Panc1 (cell line): ENCODE measurements around the gene ERN2. TPM values are rescaled to one million over a fixed set of nuclear protein-coding genes. Genes with fewer than 3 reads are reported as not detected.

Source experiments
- ATAC-seq: fragments of 200-7000 bp; cut with Tn5 transposase; 2 replicates; pipeline ENCODE4 v1.9.1; 2020; ENCODE audit warnings: mild to moderate bottlenecking, moderate library complexity
- BruUV-seq: library from RNA; stranded (reverse); fragments of 400-500 nt; replicated peaks from 2 replicates; lab custom pipeline; 2021; lab: Mats Ljungman, UMichigan
- CTCF ChIA-PET: fragments of 300-600 bp; sonication (Branson Sonifier 250); formaldehyde crosslinking; loops from one replicate; lab custom pipeline; 2022; ENCODE audit warnings: antibody characterized with exemption; lab: Charles Lee
- POLR2A ChIA-PET: fragments of 300-600 bp; sonication (Branson Sonifier 250); formaldehyde crosslinking; loops from one replicate; lab custom pipeline; 2022; ENCODE audit warnings: antibody characterized with exemption; lab: Charles Lee
- DNase-seq: peaks from one replicate; pipeline ENCODE4 v3.0.0-alpha.2; 2010; ENCODE audit warnings: low read depth, low spot score
- H3K27ac ChIP-seq: 2 replicates; pipeline ENCODE4 v1.5.1; 2011; ENCODE audit warnings: mild to moderate bottlenecking, low read length, inconsistent platforms
- H3K27me3 ChIP-seq: fragments of 200-500 bp; sonication (Bioruptor generic); 2 replicates; pipeline ENCODE4 v1.6.0; 2014; ENCODE audit warnings: low read length, inconsistent platforms; ENCODE audit not compliant: control insufficient read depth, insufficient read depth
- H3K36me3 ChIP-seq: fragments of 200-500 bp; sonication (Bioruptor generic); 2 replicates; pipeline ENCODE4 v1.5.1; 2014; ENCODE audit warnings: inconsistent platforms, mild to moderate bottlenecking, low read length, moderate library complexity; ENCODE audit not compliant: control insufficient read depth, insufficient read depth
- H3K4me1 ChIP-seq: 2 replicates; pipeline ENCODE4 v1.5.1; 2011; ENCODE audit warnings: inconsistent platforms, mild to moderate bottlenecking, low read length, moderate library complexity; ENCODE audit not compliant: control insufficient read depth, insufficient read depth
- H3K4me3 ChIP-seq, 2 experiments: 2 replicates each; pipeline ENCODE4 v1.5.1; 2011 to 2012; ENCODE audit warnings: low read depth in 2 of 2, low read length in 2 of 2, mild to moderate bottlenecking in 2 of 2, inconsistent platforms in 1 of 2, moderate library complexity in 1 of 2
- H3K9me3 ChIP-seq: fragments of 200-500 bp; sonication (Bioruptor generic); 2 replicates; pipeline ENCODE4 v1.5.1; 2014; ENCODE audit warnings: low read depth, mild to moderate bottlenecking, inconsistent platforms, low read length, moderate library complexity; ENCODE audit not compliant: control insufficient read depth, insufficient read depth
- CTCF ChIP-seq: fragments of 450-650 bp; IDR thresholded peaks from 2 replicates; pipeline ENCODE4 v1.5.1; 2017; ENCODE audit warnings: mild to moderate bottlenecking
- POLR2AphosphoS5 ChIP-seq: IDR thresholded peaks from 2 replicates; pipeline ENCODE4 v1.6.1; 2012; ENCODE audit warnings: mild to moderate bottlenecking, low read depth, low read length, moderate library complexity
- REST ChIP-seq, 2 experiments: IDR thresholded peaks; 2 replicates each; pipeline ENCODE4 v1.6.1; 2011 to 2012; ENCODE audit warnings: low read depth in 2 of 2, control low read depth in 1 of 2, low read length in 1 of 2, mild to moderate bottlenecking in 1 of 2, moderate library complexity in 1 of 2; ENCODE audit not compliant: insufficient read depth in 1 of 2
- SIN3A ChIP-seq: IDR thresholded peaks from 2 replicates; pipeline ENCODE4 v1.6.1; 2012; ENCODE audit warnings: low read depth, mild to moderate bottlenecking, low read length, moderate library complexity, borderline replicate concordance; ENCODE audit not compliant: insufficient read depth
- TCF7L2 ChIP-seq: IDR thresholded peaks from 2 replicates; pipeline ENCODE4 v1.6.1; 2011; ENCODE audit warnings: mild to moderate bottlenecking, low read depth, low read length, inconsistent platforms
- in situ Hi-C: cut with HindIII; loops from 2 replicates; pipeline ENCODE4 v1.10.0; 2016; ENCODE audit warnings: low sequenced_read_pairs, low pct_unique_long_range_greater_than_20kb
- intact Hi-C: fragments of 100-400 bp; cut with micrococcal nuclease; formaldehyde crosslinking; loops from one replicate; pipeline ENCODE4 v1.10.0; 2022; ENCODE audit not compliant: unreplicated experiment
- total RNA-seq: library from RNA; stranded (reverse); gene quantifications from one replicate; pipeline ENCODE4 v1.2.1, GENCODE V29; 2021; ENCODE audit not compliant: unreplicated experiment

The ERN2 gene
- total RNA-seq, 1 experiment from 2014 or later, result not detected

- ChIA-PET CTCF (interaction anchor here (0.6 kb wide), 1 partner anchor 512 kb away, joined by 12 read pairs; no protein-coding TSS in a partner anchor), POLR2A (no interaction called here)
- ATAC-seq (no peak), DNase-seq (no peak)
- Histone ChIP-seq H3K27me3 (no peaks in the 10 kb centered on the region), H3K4me3 (no peak overlapping the region), H3K9me3 (no peaks in the 10 kb centered on the region), H3K36me3 (no peaks in the 10 kb centered on the region), H3K4me1 (no peaks in the 10 kb centered on the region), H3K27ac (no peak overlapping the region)
- intact Hi-C loops (no loop called here), in situ Hi-C loops (no loop called here)
- BruUV-seq, result no TSS peak
- TF ChIP-seq SIN3A (no peak), TCF7L2 (no peak), REST (IDR thresholded peaks at IDR 0.05; ENCODE audit: insufficient read depth in 1 of 2, low read depth in 2 of 2, low read length in 1 of 2) (no peak), POLR2AphosphoS5 (no peak), CTCF (no peak)
These were observed 12.5 kb downstream of the ERN2 start for GRCh38 chr16:23700509-23700908.

GRCh38 chr16:23700093-23700492 is 12.9 kb downstream of the ERN2 start:
- DNase-seq (no peak), ATAC-seq (no peak)
- H3K27ac ChIP-seq, result no peak overlapping the region
- CTCF ChIA-PET, result interaction anchor here (0.6 kb wide), 1 partner anchor 512 kb away, joined by 12 read pairs; no protein-coding TSS in a partner anchor
- intact Hi-C loops (no loop called here), in situ Hi-C loops (no loop called here)
- no peaks in the 10 kb centered on the region for H3K4me1 ChIP-seq
- no TSS peak for BruUV-seq
- POLR2A ChIA-PET, result no interaction called here
- no peak overlapping the region for H3K4me3 ChIP-seq
- TF ChIP-seq CTCF, result no peak
- no peak for TF ChIP-seq SIN3A
- TF ChIP-seq TCF7L2, result no peak
- TF ChIP-seq POLR2AphosphoS5, result no peak
- H3K9me3 ChIP-seq, result no peaks in the 10 kb centered on the region
- no peaks in the 10 kb centered on the region for H3K27me3 ChIP-seq
- H3K36me3 ChIP-seq, result no peaks in the 10 kb centered on the region
